ENCODE measurements around the gene PDE4B.
"Not testable (repeated sequence)": the region's sequence is repeated elsewhere in the genome, so short reads cannot be mapped to it uniquely, and the experiment has no call there.

The PDE4B gene

DNA sequence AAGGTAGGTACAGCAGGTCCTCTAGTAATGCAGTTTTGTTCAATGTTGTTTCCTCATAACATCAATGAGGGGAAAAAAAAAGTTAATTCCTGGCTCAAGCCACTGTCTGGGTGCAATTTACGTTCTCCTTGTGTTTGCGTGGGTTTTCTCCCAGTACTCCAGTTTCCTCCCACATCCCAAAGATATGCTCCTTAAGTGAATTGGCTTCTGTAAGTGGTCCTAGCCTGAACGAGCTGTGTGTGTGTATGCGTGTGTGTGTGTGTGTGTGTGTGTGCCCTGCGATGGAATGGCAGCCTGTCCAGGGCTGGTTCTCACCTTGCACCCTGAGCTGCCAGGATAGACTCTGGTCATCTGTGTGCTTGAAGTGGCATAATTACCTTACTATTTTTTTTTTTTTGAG is 332.0 kb downstream of the PDE4B start:
- no peak overlapping the region for H3K4me3 ChIP-seq (replicated peaks; ENCODE audit: low read depth, low read length)
- TF ChIP-seq, protein P1, sequence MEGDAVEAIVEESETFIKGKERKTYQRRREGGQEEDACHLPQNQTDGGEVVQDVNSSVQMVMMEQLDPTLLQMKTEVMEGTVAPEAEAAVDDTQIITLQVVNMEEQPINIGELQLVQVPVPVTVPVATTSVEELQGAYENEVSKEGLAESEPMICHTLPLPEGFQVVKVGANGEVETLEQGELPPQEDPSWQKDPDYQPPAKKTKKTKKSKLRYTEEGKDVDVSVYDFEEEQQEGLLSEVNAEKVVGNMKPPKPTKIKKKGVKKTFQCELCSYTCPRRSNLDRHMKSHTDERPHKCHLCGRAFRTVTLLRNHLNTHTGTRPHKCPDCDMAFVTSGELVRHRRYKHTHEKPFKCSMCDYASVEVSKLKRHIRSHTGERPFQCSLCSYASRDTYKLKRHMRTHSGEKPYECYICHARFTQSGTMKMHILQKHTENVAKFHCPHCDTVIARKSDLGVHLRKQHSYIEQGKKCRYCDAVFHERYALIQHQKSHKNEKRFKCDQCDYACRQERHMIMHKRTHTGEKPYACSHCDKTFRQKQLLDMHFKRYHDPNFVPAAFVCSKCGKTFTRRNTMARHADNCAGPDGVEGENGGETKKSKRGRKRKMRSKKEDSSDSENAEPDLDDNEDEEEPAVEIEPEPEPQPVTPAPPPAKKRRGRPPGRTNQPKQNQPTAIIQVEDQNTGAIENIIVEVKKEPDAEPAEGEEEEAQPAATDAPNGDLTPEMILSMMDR (IDR thresholded peaks at IDR 0.05; ENCODE audit: low read length, missing control alignments): no peak
- no peak for DNase-seq (ENCODE audit: low read depth)

DNA sequence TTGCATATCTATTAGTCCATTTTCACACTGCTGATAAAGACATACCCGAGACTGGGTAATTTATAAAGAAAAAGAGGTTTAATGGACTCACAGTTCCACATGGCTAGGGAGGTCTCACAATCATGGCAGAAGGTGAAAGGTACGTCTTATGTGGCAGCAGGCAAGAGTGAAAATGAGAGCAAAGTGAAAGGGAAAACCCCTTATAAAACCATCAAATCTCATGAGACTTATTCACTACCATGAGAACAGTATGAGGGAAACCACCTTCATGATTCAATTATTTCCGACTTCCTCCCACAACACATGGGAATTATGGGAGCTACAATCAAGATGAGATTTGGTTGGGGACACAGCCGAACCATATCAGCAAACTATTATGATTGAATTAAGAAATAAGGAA is 335.9 kb downstream of the PDE4B start:
- H3K4me3 ChIP-seq (replicated peaks; ENCODE audit: low read depth, low read length); DNase-seq (ENCODE audit: low read depth): not testable (repeated sequence)

DNA sequence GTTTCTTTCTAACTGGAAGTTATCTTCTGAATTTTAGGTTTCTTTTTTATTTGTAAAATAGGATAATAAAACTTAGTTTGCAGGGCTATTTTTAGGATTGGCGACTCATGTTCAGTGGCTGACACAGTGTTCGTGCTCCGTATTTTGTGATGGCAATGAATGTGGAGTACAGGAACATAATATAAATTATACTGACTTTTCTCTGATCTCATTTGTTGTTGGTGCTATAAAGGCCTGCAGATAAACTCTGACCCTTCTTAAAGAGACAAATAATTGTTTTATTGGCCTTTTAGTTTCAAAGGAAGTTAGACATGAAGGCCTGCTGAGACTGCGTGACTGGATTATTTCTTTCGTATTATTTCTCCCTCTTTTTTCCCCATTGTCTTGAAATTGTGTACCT is 339.6 kb downstream of the PDE4B start:
- DNase-seq (ENCODE audit: low read depth): no peak
- no peak overlapping the region for H3K4me3 ChIP-seq (replicated peaks; ENCODE audit: low read depth, low read length)
- TF ChIP-seq, protein P1 (IDR thresholded peaks at IDR 0.05; ENCODE audit: low read length, missing control alignments): no peak

DNA sequence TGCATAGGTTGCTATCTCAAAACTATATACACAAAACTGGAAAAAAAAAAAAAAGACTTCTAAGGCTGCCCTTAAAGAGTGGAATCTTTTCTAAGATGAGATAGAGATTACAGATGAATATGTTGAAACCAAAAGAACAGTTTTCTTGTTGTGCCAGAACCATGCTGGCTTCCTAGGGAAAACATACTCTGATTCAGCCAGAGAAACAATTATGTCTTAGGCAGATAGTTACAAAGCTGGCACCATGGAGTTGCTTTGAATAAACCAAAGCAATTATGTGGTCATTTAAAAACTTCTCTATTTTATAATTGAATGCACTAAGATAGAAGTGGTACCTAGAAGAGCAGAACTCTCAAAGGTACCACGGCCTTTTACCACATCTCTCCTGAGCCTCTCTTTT is 341.3 kb downstream of the PDE4B start:
- H3K4me3 ChIP-seq (replicated peaks; ENCODE audit: low read depth, low read length): no peak overlapping the region
- DNase-seq (ENCODE audit: low read depth): no peak
- TF ChIP-seq, protein P1 (IDR thresholded peaks at IDR 0.05; ENCODE audit: low read length, missing control alignments): no peak

DNA sequence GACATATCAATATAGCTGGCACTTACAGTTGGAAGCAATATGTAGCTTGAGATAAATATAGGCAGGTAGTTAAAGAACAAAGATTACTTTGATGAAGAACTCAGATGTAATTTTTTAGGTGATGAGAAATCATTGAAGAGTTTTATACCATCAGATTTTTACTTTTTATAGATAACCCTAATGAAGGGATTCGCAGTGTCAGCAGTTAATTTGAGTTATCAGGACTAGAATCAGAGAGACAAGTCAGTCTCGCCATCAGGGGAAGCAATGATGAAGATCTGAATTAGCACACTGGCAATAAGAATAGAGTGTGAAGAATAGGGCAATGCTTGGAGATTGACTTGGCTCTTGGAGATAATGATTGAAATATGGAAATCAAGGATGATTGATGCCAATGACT is 342.5 kb downstream of the PDE4B start:
- no peak for DNase-seq (ENCODE audit: low read depth)
- TF ChIP-seq, protein P1 (IDR thresholded peaks at IDR 0.05; ENCODE audit: low read length, missing control alignments): no peak
- no peak overlapping the region for H3K4me3 ChIP-seq (replicated peaks; ENCODE audit: low read depth, low read length)

DNA sequence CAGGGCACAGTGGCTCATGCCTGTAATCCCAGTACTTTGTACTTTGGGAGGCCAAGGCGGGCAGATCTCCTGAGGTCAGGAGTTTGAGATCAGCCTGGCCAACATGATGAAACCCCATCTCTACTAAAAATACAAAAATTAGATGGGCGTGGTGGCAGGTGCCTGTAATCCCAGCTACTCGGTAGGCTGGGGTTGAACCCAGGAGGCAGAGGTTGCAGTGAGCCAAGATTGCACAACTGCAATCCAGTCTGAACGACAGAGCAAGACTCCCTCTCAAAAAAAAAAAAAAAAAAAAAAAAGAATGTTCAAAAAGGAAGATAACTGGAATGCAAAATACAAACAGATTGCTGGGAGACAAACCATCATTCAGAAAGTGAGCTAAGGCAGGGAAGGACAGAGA is 343.7 kb downstream of the PDE4B start:
- not testable (repeated sequence) for DNase-seq (ENCODE audit: low read depth); H3K4me3 ChIP-seq (replicated peaks; ENCODE audit: low read depth, low read length)

DNA sequence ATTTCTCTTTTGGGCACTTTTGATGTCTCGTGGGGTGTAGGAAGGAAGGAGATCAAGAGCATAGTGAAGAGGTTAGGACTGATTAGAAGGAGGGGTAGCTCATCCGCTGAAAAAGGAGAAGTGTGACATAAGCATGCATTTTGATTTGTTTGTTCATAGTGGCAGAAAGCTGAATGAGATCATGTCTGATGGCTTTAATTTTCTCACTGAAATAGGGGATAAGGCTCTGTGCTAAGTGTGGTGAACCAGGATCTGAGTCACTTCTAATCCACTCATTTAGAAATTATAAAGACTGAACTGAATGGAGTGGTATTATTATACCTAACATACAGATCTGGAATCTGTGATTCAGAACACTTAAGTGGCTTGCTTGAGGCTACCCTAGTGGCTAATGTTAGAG is 344.5 kb downstream of the PDE4B start:
- H3K4me3 ChIP-seq (replicated peaks; ENCODE audit: low read depth, low read length): no peak overlapping the region
- DNase-seq (ENCODE audit: low read depth): no peak
- TF ChIP-seq, protein P1 (IDR thresholded peaks at IDR 0.05; ENCODE audit: low read length, missing control alignments): no peak

DNA sequence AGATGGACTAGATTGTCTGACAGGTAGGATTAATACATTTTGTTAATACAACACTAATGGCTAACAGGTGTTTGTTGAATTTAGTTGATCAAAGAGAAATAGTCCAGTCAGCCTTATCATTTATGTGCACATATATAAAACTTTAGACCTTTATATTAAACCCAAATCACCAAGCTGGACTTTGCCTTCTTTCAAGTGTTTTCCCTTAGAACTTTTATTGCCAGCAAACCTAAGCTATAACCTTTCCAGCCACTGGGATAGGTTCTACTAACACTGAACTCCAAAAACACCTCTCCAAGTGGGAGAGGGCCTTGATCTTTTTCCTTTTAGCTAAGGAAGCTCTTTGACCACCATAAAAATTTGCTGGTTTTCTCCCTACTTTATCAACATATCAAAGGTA is 345.9 kb downstream of the PDE4B start:
- TF ChIP-seq, protein P1 (IDR thresholded peaks at IDR 0.05; ENCODE audit: low read length, missing control alignments): no peak
- DNase-seq (ENCODE audit: low read depth): no peak
- no peak overlapping the region for H3K4me3 ChIP-seq (replicated peaks; ENCODE audit: low read depth, low read length)

Measured in fibroblast of pulmonary artery (primary cell).